Heart right ventricle (tissue), 16 donors: ENCODE results near the gene RGL1. TPM values are rescaled to one million over a fixed set of nuclear protein-coding genes. Genes with fewer than 3 reads are reported as not detected.

Experiments used
- ATAC-seq, 8 donors: fragments of 200-7000 bp; cut with Tn5 transposase; one replicate each; pipeline ENCODE4 v1.9.1; 2020; ENCODE audit warnings: mild to moderate bottlenecking in 8 of 8, moderate library complexity in 8 of 8, moderate number of reproducible peaks in 1 of 8
- DNase-seq, 2 donors: peaks; one replicate each; pipeline ENCODE4 v3.0.0-alpha.2; 2020
- H3K27ac ChIP-seq, 10 donors: fragments of 200-600 bp; sonication (generic) in 2 of 10; one replicate each; pipeline versions ENCODE4 v1.5.0 to v1.8.0; 2020 to 2022; ENCODE audit warnings: mild to moderate bottlenecking in 3 of 10
- H3K27me3 ChIP-seq, 7 donors: fragments of 200-600 bp; one replicate each; pipeline ENCODE4 v1.8.0; 2021 to 2022; ENCODE audit warnings: mild to moderate bottlenecking in 2 of 7
- H3K36me3 ChIP-seq, 9 donors: fragments of 200-600 bp; sonication (generic) in 1 of 9; one replicate each; pipeline versions ENCODE4 v1.5.0 to v1.8.0; 2020 to 2022; ENCODE audit warnings: mild to moderate bottlenecking in 2 of 9
- H3K4me1 ChIP-seq, 9 donors: fragments of 200-600 bp; sonication (generic) in 1 of 9; one replicate each; pipeline versions ENCODE4 v1.5.0 to v1.8.0; 2020 to 2022; ENCODE audit warnings: mild to moderate bottlenecking in 4 of 9
- H3K4me3 ChIP-seq, 10 donors: fragments of 200-600 bp; sonication (generic) in 2 of 10; one replicate each; pipeline versions ENCODE4 v1.5.0 to v1.8.0; 2020 to 2022; ENCODE audit warnings: mild to moderate bottlenecking in 7 of 10, moderate library complexity in 2 of 10
- H3K9me3 ChIP-seq, 11 donors: fragments of 200-600 bp in 10 of 11; sonication (generic) in 2 of 11; one replicate each; pipeline versions ENCODE4 v1.5.0 to v1.8.0; 2013 to 2022; ENCODE audit warnings: mild to moderate bottlenecking in 2 of 11, control low read depth in 1 of 11, moderate library complexity in 1 of 11
- WGBS, 2 donors: extraction: QIAGEN DNeasy Blood & Tissue Kit; methylation state at CpG; one replicate each; pipeline ENCODE4 v1.1.7; 2013; ENCODE audit warnings: inconsistent platforms in 1 of 2; 5-methylcytosine and 5-hydroxymethylcytosine counted together
- intact Hi-C, 10 donors: fragments of 100-400 bp; cut with DNase I; formaldehyde crosslinking; loops; one replicate each; pipeline versions ENCODE4 v1.11.1 to v1.14.2; 2022
- polyA plus RNA-seq, 2 donors: library from polyadenylated mRNA; stranded (reverse); fragments of 200-250 nt; gene quantifications; one replicate each; pipeline ENCODE4 v1.2.3, GENCODE V29; 2013
- total RNA-seq, 10 donors: library from RNA; stranded (reverse); fragmentation: NEBNext Ultra II Directional in 3 of 10; extraction: Animal tissue kit (Norgen Biotek cat#: 25700) in 3 of 10; gene quantifications; one replicate each; pipeline versions ENCODE4 v1.2.1 to v1.2.4, GENCODE V29; 2021 to 2023
- TF ChIP-seq, protein P1 (sequence below), 9 donors: fragments of 200-600 bp; sonication (generic) in 2 of 9; IDR thresholded peaks; one replicate each; pipeline versions ENCODE4 v1.5.0 to v1.8.0; 2021 to 2022; ENCODE audit warnings: antibody characterized with exemption in 9 of 9, mild to moderate bottlenecking in 5 of 9, moderate library complexity in 1 of 9
- donor health status: Arrhythmogenic right ventricular cardiomyopathy.
- donor health status: ischemic (EF 13 %, LVEDD 7.1; RV severe dilation, severe dysfunction).
- donor health status: healthy with polysubstance abuse.
- donor health status: DM: no; HTN: yes; CAD: no.
- donor health status: DM: no; HTN: no; CAD: no.
- donor health status: ischemic (EF 25% LVEDD 6.9; RV normal size, moderate dysfunction).
- donor health status: ischemic (EF 25% LVEDD 5.7; RV mildly dilated, moderate dysfunction).
- donor health status: healthy.
- donor health status: DM: yes; HTN: yes; CAD: no.
- donor health status: Ischemic cardiomyopathy.
- donor health status: ischemic (EF 35%, LVEDD 5.7; RV mildly dilated, moderate dysfunction).
- donor health status: nonischemic (EF 11% LVEDD 7.7; RV severe dilation, severe dysfunction).
- donor health status: DM: yes; HTN: yes; CAD: no.
- donor health status: PGD.
- donor health status: ischemic (EF 29% LVEDD 5.4; RV normal size, mild dysfunction).
- donor health status: nonischemic (EF 23%, LVEDD 6.1; RV moderate dilation, normal function).

Gene RGL1
- total and polyA plus RNA-seq, 12 donors = 3.8 to 33.4 (median 18.4) TPM

DNA sequence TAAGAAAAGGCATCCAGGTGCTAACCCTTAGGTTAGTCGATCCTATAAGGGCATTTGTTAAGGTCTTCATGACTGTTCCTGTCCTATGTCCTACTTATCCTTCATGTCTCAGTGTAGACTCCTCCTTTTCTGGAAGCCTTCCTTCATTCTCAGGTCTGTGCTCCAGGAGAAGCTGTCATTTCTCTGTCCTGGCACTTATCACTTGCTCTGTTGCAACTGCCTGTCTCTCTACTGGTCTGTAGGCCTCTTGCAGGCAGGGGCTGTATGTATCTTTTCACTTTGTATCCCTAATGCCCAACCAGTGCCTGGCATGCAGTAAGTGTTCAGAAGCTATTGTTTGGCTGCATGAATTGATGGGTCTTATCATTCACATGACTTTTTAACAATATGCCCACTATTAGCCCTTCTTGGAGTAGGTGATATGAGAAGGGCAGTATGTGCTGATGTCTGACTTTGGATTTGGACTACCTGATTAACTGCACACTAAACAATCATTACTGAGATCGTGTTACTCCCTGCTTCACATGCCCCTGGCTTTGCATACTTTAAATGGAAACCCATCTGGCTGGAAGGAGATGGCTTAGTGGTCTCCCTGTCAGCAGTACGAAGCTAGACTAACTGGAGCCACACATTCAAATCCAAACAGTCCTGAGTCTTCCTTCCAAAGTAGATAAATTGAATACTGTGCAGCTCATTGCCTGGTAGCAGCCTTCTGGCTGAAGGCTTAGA is 88.8 kb downstream of the RGL1 start:
- WGBS, 2 donors = 42 to 60% methylated on average over 3 of the region's 3 CpGs
- Histone ChIP-seq H3K9me3 (no peaks in the 10 kb centered on the region), H3K36me3 (peaks cover 0 to 98% (median 17%) of the 10 kb centered on the region in 9 donors), H3K4me1 (peaks cover 0 to 81% (median 11%) of the 10 kb centered on the region in 9 donors), H3K27me3 (no peaks in the 10 kb centered on the region), H3K27ac (peak overlapping the region in 7 of 10 donors; percentile 10 to 70 (median 23)), H3K4me3 (no peak overlapping the region)
- ATAC-seq (peak in 5 of 8 donors; percentile 33 to 79 (median 58)), DNase-seq (no peak)
- TF ChIP-seq, protein P1, sequence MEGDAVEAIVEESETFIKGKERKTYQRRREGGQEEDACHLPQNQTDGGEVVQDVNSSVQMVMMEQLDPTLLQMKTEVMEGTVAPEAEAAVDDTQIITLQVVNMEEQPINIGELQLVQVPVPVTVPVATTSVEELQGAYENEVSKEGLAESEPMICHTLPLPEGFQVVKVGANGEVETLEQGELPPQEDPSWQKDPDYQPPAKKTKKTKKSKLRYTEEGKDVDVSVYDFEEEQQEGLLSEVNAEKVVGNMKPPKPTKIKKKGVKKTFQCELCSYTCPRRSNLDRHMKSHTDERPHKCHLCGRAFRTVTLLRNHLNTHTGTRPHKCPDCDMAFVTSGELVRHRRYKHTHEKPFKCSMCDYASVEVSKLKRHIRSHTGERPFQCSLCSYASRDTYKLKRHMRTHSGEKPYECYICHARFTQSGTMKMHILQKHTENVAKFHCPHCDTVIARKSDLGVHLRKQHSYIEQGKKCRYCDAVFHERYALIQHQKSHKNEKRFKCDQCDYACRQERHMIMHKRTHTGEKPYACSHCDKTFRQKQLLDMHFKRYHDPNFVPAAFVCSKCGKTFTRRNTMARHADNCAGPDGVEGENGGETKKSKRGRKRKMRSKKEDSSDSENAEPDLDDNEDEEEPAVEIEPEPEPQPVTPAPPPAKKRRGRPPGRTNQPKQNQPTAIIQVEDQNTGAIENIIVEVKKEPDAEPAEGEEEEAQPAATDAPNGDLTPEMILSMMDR (IDR thresholded peaks at IDR 0.05) = no peak
- intact Hi-C loops = loop anchor here in 1 of 10 donors (5.0 kb wide), 1 partner anchor 81 kb away; no protein-coding TSS in a partner anchor

DNA sequence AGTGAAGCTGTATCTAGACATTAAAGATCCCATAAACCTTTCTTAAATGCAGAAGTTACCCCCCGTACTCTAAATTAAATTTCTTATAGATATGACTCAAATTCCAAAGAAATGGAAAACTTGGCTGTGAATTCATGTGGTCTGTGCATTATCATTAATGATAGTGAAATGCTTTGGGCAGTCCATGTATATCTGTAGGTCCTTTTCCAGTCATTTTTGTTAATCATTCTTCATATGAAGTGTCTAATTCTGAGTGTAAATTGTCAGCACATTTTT is 89.3 kb downstream of the RGL1 start:
- Histone ChIP-seq H3K9me3 (no peaks in the 10 kb centered on the region), H3K36me3 (peaks cover 0 to 98% (median 17%) of the 10 kb centered on the region in 9 donors), H3K4me3 (no peak overlapping the region), H3K4me1 (peaks cover 0 to 76% (median 6%) of the 10 kb centered on the region in 9 donors), H3K27me3 (no peaks in the 10 kb centered on the region), H3K27ac (peak overlapping the region in 2 of 10 donors; percentile 23 to 70)
- 82 to 90% methylated on average over 1 of the region's 1 CpG for whole genome bisulfite sequencing, 2 donors
- intact Hi-C loops = loop anchor here in 1 of 10 donors (5.0 kb wide), 1 partner anchor 82 kb away; no protein-coding TSS in a partner anchor
- ATAC-seq (no peak), DNase-seq (no peak)
- TF ChIP-seq, protein P1 (IDR thresholded peaks at IDR 0.05) = no peak

DNA sequence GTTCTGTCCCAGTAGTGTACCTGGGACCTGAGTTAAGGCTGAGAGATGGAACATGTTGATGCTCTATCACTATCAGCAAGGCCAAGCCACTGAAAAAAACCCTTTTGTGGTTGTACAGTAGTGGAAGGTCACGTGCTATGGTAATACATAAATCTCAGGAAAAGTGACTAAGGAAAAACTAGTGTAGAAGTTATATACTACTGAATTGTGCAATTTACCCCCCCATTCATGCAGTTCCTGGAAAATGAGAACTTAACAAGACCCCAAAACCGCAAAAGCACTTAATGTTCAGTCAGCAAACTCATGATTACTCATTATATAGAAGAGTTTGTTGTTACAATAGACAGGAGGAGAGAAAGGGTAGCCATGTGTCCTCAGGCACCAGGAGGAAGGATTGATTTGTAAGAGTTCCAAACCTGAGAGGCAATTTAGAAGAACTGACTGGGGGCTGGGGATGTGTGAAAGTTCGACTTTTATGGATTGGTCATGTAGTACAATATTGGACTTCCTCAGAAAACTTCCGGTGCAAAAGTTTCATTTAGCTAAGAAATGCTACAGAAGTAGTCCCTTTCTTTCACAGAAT is 91.6 kb downstream of the RGL1 start:
- H3K4me1 ChIP-seq = peaks cover 0 to 68% (median 4%) of the 10 kb centered on the region in 9 donors
- H3K9me3 ChIP-seq = no peaks in the 10 kb centered on the region
- ATAC-seq (peak in 5 of 8 donors; percentile 32 to 63 (median 50)), DNase-seq (no peak)
- H3K4me3 ChIP-seq = no peak overlapping the region
- whole genome bisulfite sequencing, 2 donors = 87 to 91% methylated on average over 4 of the region's 4 CpGs
- H3K27me3 ChIP-seq = no peaks in the 10 kb centered on the region
- peaks cover 0 to 97% (median 17%) of the 10 kb centered on the region in 9 donors for H3K36me3 ChIP-seq
- intact Hi-C loops = no loop called here
- TF ChIP-seq, protein P1 (IDR thresholded peaks at IDR 0.05) = no peak
- peak overlapping the region in 3 of 10 donors; percentile 3 to 70 (median 3) for H3K27ac ChIP-seq

DNA sequence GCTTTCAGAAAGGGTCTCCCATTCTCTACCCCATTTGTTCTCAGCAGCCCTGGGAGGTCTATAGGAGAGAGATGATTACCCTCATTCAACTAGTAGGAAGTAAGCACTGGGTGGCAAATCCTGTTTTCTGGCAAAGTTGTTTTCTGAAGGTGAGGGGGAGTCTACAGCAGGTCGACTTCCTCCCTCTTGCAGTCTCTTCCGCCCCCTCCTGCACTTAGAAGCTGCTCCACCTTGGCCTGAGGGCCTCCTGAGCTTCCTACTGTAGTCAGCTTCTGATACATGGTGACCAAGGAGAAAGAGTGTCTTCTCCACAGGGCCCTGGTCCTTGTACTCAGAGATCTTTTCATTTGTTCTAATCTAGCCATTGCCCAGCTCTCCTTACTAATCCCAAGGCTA is 93.1 kb downstream of the RGL1 start:
- Histone ChIP-seq H3K9me3 (no peaks in the 10 kb centered on the region), H3K4me1 (peaks cover 0 to 68% (median 4%) of the 10 kb centered on the region in 9 donors), H3K27ac (peak overlapping the region in 5 of 10 donors; percentile 6 to 70 (median 28)), H3K36me3 (peaks cover 0 to 97% (median 6%) of the 10 kb centered on the region in 9 donors), H3K4me3 (no peak overlapping the region), H3K27me3 (no peaks in the 10 kb centered on the region)
- TF ChIP-seq, protein P1 (IDR thresholded peaks at IDR 0.05) = no peak
- DNase-seq = no peak
- ATAC-seq = peak in 1 of 8 donors; percentile 20
- 60 to 64% methylated on average over 2 of the region's 2 CpGs for WGBS, 2 donors
- intact Hi-C loops = no loop called here
